ENCODE measurements around the gene MAP7. TPM values are rescaled to one million over a fixed set of nuclear protein-coding genes. Genes with fewer than 3 reads are reported as not detected.
A peak's percentile ranks its signal among the peaks of the same experiment; 100 is the strongest.

The MAP7 gene
- total RNA-seq, 4 donors from 2014 or later, result 18.3 to 33.0 (median 28.2) TPM

DNA sequence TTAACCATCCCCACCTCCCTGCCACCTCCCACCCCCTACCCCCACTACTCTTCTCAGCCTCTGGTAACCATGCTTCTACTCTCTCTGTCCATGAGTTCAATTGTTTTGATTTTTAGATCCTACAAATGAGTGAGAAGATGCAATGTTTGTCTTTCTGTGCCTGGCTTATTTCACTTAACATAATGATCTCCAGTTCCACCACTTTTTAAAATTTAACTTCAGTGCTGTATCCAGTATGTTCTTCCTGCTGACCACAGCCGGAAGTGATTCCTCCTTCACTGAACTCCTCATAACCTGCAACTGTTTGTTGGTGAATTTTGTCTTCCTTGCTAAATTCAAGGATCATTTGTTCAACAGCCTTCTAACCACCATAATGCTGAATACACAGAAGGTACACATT lies 3.9 kb downstream of the MAP7 start:
- intact Hi-C loops (cut with DNase I), result loop anchor here (10.0 kb wide), 1 partner anchor 172 kb away; no protein-coding TSS in a partner anchor
- WGBS, 2 donors, result 84 to 87% methylated on average over 1 of the region's 1 CpG

DNA sequence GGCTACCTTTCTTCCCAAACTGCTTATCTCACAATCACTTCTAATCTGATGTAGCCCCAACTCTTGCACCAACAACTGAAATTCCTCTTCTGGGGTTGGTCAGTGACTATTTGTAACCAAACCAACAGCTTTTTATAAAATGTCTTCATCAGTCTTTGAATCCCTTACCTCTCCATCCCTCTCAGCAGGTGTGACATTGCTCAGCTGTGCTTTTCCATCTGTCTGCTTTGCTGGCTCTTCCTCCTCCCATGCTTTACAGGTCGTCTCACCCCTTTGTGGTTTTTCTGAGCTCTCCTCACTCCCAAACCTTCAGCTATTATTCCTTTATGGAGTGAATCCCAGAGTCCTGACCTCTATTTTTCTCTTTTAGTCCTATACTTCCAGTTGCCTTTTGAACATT lies 5.9 kb downstream of the MAP7 start:
- no peak for TF ChIP-seq POLR2A (IDR thresholded peaks at IDR 0.05)
- TF ChIP-seq, protein P1, sequence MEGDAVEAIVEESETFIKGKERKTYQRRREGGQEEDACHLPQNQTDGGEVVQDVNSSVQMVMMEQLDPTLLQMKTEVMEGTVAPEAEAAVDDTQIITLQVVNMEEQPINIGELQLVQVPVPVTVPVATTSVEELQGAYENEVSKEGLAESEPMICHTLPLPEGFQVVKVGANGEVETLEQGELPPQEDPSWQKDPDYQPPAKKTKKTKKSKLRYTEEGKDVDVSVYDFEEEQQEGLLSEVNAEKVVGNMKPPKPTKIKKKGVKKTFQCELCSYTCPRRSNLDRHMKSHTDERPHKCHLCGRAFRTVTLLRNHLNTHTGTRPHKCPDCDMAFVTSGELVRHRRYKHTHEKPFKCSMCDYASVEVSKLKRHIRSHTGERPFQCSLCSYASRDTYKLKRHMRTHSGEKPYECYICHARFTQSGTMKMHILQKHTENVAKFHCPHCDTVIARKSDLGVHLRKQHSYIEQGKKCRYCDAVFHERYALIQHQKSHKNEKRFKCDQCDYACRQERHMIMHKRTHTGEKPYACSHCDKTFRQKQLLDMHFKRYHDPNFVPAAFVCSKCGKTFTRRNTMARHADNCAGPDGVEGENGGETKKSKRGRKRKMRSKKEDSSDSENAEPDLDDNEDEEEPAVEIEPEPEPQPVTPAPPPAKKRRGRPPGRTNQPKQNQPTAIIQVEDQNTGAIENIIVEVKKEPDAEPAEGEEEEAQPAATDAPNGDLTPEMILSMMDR (IDR thresholded peaks at IDR 0.05), result no peak
- 14 to 27% methylated on average over 1 of the region's 1 CpG for WGBS, 2 donors
- Histone ChIP-seq H3K27me3 (peaks cover 0 to 8% (median 0%) of the 10 kb centered on the region in 4 donors), H3K4me1 (peaks cover 0 to 27% (median 0%) of the 10 kb centered on the region in 3 donors), H3K36me3 (no peaks in the 10 kb centered on the region), H3K27ac (no peak overlapping the region), H3K9me3 (no peaks in the 10 kb centered on the region), H3K4me3 (no peak overlapping the region)
- DNase-seq, result no peak
- intact Hi-C loops (cut with DNase I), result loop anchor here (10.0 kb wide), 1 partner anchor 170 kb away; no protein-coding TSS in a partner anchor

More for the DNA sequence above, 3.9 kb downstream of the MAP7 start:
- DNase-seq, result no peak
- Histone ChIP-seq H3K27me3 (peaks cover 0 to 27% (median 0%) of the 10 kb centered on the region in 4 donors), H3K9me3 (no peaks in the 10 kb centered on the region), H3K4me3 (no peak overlapping the region), H3K4me1 (peaks cover 0 to 28% (median 3%) of the 10 kb centered on the region in 3 donors), H3K36me3 (no peaks in the 10 kb centered on the region), H3K27ac (no peak overlapping the region)
- TF ChIP-seq, protein P1 (IDR thresholded peaks at IDR 0.05), result no peak
- TF ChIP-seq POLR2A (IDR thresholded peaks at IDR 0.05), result no peak

DNA sequence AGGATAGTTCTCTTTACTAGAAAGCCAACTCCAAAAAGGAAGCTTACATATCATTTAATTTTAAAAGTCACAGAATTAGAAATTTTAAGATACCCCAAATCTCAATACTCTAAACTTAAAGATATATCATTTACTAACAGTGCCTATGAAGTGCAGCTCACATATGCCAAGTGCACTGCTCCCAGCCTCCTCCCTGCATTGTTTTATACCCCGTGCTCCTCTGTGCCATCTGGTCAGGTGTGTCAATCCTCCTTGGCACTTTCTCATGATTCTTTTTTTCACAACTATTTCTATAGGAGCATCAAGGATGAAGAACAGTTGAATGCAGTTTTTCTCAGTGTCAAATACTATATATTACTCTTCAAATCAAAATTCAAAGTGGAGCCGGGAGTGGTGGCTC lies 8.8 kb downstream of the MAP7 start:
- H3K27ac ChIP-seq, result no peak overlapping the region
- no peak for TF ChIP-seq POLR2A (IDR thresholded peaks at IDR 0.05)
- TF ChIP-seq, protein P1 (IDR thresholded peaks at IDR 0.05), result no peak
- intact Hi-C loops (cut with DNase I), result loop anchor here (10.0 kb wide), 1 partner anchor 167 kb away; no protein-coding TSS in a partner anchor

DNA sequence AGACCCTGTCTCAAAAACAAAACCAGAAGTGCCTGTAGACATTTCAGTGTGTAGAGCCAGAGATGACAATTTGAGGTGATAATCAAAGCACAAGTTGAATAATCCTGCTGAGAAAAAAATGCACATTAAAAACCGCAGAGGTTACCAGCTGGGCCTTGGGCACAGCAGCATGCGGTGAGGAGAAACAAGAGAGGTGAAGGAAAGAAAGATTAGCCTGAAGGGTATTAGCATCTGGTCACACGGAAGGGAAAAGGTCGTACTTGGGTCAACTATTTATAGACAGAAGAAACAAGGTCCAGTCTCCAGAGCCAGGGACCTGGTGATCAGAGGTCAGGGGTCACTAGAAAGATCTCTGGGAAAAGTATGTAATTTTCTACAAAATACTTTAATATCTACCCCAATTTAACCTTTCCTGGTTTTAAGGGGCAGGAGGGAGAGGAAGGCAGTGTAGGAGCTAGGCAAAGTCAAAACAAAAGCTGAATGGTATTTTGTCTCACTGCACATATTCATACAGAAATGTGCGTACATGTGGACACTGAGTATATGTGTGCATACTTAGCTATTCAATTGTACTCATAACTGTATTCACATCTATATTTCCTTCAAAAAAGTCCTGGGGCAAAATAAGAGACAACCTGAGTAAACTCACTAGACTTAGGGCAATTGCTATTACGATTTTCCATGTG lies 10.1 kb downstream of the MAP7 start:
- Histone ChIP-seq H3K4me3 (no peak overlapping the region), H3K27ac (no peak overlapping the region), H3K27me3 (no peaks in the 10 kb centered on the region), H3K36me3 (no peaks in the 10 kb centered on the region), H3K9me3 (no peaks in the 10 kb centered on the region), H3K4me1 (peaks cover 0 to 27% (median 0%) of the 10 kb centered on the region in 3 donors)
- intact Hi-C loops (cut with DNase I), result loop anchor here (10.0 kb wide), 1 partner anchor 165 kb away; no protein-coding TSS in a partner anchor
- no peak for DNase-seq
- TF ChIP-seq, protein P1 (IDR thresholded peaks at IDR 0.05), result no peak
- TF ChIP-seq POLR2A (IDR thresholded peaks at IDR 0.05), result no peak
- WGBS, 2 donors, result 70 to 74% methylated on average over 6 of the region's 6 CpGs

More for the DNA sequence above, 8.8 kb downstream of the MAP7 start:
- H3K36me3 ChIP-seq, result no peaks in the 10 kb centered on the region
- peaks cover 0 to 26% (median 0%) of the 10 kb centered on the region in 3 donors for H3K4me1 ChIP-seq
- H3K9me3 ChIP-seq, result no peaks in the 10 kb centered on the region
- DNase-seq, result no peak
- 82 to 83% methylated on average over 2 of the region's 2 CpGs for WGBS, 2 donors
- no peak overlapping the region for H3K4me3 ChIP-seq
- H3K27me3 ChIP-seq, result no peaks in the 10 kb centered on the region

DNA sequence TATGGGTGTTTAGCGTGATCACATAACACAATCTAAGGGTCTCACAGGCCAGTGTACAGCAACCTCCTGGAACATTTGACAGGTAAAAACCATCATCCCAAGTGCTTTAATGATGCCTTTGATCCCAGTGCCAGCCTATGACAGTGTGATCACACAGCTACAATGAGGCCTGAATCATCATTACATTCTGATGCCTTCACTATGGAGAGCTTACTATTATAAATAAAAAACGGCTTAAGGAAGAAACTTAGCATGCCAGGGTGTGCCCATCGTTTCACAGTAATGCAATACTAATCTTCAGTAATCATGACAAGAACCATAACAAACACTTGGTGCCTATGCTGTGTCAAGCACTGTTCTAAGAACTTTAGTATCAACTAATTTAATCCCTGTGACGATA lies 11.4 kb downstream of the MAP7 start:
- no peak for DNase-seq
- Histone ChIP-seq H3K4me1 (peaks cover 0 to 27% (median 0%) of the 10 kb centered on the region in 3 donors), H3K36me3 (no peaks in the 10 kb centered on the region), H3K27ac (peak overlapping the region in 2 of 4 donors; percentile 14 to 33), H3K4me3 (no peak overlapping the region), H3K9me3 (no peaks in the 10 kb centered on the region), H3K27me3 (no peaks in the 10 kb centered on the region)
- TF ChIP-seq, protein P1 (IDR thresholded peaks at IDR 0.05), result no peak
- TF ChIP-seq POLR2A (IDR thresholded peaks at IDR 0.05), result no peak
- WGBS, 2 donors, result 41 to 44% methylated on average over 4 of the region's 4 CpGs
- intact Hi-C loops (cut with DNase I), result no loop called here

Data from esophagus squamous epithelium (tissue), 5 donors.